Dermis microvascular lymphatic vessel endothelial cell (primary cell): ENCODE data around the gene SLFNL1. TPM values are rescaled to one million over a fixed set of nuclear protein-coding genes. Genes with fewer than 3 reads are reported as not detected.

Experiments used
- total RNA-seq: library from RNA; depleted of rRNA; stranded (reverse); fragments of >200 nt; gene quantifications from 2 replicates; pipeline ENCODE4 v1.2.1, GENCODE V29; 2014

Gene SLFNL1
- total RNA-seq, 1 donor from 2014 or later: 0.13 TPM

Other genes with a start within 250 kb of the SLFNL1 start
- gene KCNQ4, start 237.9 kb downstream of the SLFNL1 start, total RNA-seq: under 0.01 TPM in 1 of 2 replicates, not detected in the other
- gene CITED4, start 159.4 kb downstream of the SLFNL1 start, total RNA-seq: 2.8 and 3.4 TPM in 2 replicates
- 16.0 and 16.8 TPM in 2 replicates for gene CTPS1, start 42.0 kb downstream of the SLFNL1 start, total RNA-seq
- 8.2 and 12.5 TPM in 2 replicates for gene SCMH1, start 220.6 kb upstream of the SLFNL1 start, total RNA-seq